ENCODE data around the gene DYTN.

GRCh38 chr2:206641226-206641625 lies 77.0 kb downstream of the DYTN start:
- TF ChIP-seq CTCF (IDR thresholded peaks at IDR 0.05) (no peak), POLR2A (IDR thresholded peaks at IDR 0.05) (no peak), POLR2AphosphoS5 (IDR thresholded peaks at IDR 0.05) (no peak)
